Panc1 (cell line): Measurements from ENCODE around the gene IL1R2. TPM values are rescaled to one million over a fixed set of nuclear protein-coding genes. Genes with fewer than 3 reads are reported as not detected.

Experiments used
- ATAC-seq: fragments of 200-7000 bp; cut with Tn5 transposase; 2 replicates; pipeline ENCODE4 v1.9.1; 2020; ENCODE audit warnings: mild to moderate bottlenecking, moderate library complexity
- BruUV-seq: library from RNA; stranded (reverse); fragments of 400-500 nt; replicated peaks from 2 replicates; lab custom pipeline; 2021; lab: Mats Ljungman, UMichigan
- CTCF ChIA-PET: fragments of 300-600 bp; sonication (Branson Sonifier 250); formaldehyde crosslinking; loops from one replicate; lab custom pipeline; 2022; ENCODE audit warnings: antibody characterized with exemption; lab: Charles Lee
- POLR2A ChIA-PET: fragments of 300-600 bp; sonication (Branson Sonifier 250); formaldehyde crosslinking; loops from one replicate; lab custom pipeline; 2022; ENCODE audit warnings: antibody characterized with exemption; lab: Charles Lee
- DNase-seq: peaks from one replicate; pipeline ENCODE4 v3.0.0-alpha.2; 2010; ENCODE audit warnings: low read depth, low spot score
- H3K27ac ChIP-seq: 2 replicates; pipeline ENCODE4 v1.5.1; 2011; ENCODE audit warnings: mild to moderate bottlenecking, low read length, inconsistent platforms
- H3K27me3 ChIP-seq: fragments of 200-500 bp; sonication (Bioruptor generic); 2 replicates; pipeline ENCODE4 v1.6.0; 2014; ENCODE audit warnings: low read length, inconsistent platforms; ENCODE audit not compliant: control insufficient read depth, insufficient read depth
- H3K36me3 ChIP-seq: fragments of 200-500 bp; sonication (Bioruptor generic); 2 replicates; pipeline ENCODE4 v1.5.1; 2014; ENCODE audit warnings: inconsistent platforms, mild to moderate bottlenecking, low read length, moderate library complexity; ENCODE audit not compliant: control insufficient read depth, insufficient read depth
- H3K4me1 ChIP-seq: 2 replicates; pipeline ENCODE4 v1.5.1; 2011; ENCODE audit warnings: inconsistent platforms, mild to moderate bottlenecking, low read length, moderate library complexity; ENCODE audit not compliant: control insufficient read depth, insufficient read depth
- H3K4me3 ChIP-seq, 2 experiments: 2 replicates each; pipeline ENCODE4 v1.5.1; 2011 to 2012; ENCODE audit warnings: low read depth in 2 of 2, low read length in 2 of 2, mild to moderate bottlenecking in 2 of 2, inconsistent platforms in 1 of 2, moderate library complexity in 1 of 2
- H3K9me3 ChIP-seq: fragments of 200-500 bp; sonication (Bioruptor generic); 2 replicates; pipeline ENCODE4 v1.5.1; 2014; ENCODE audit warnings: low read depth, mild to moderate bottlenecking, inconsistent platforms, low read length, moderate library complexity; ENCODE audit not compliant: control insufficient read depth, insufficient read depth
- POLR2AphosphoS5 ChIP-seq: IDR thresholded peaks from 2 replicates; pipeline ENCODE4 v1.6.1; 2012; ENCODE audit warnings: mild to moderate bottlenecking, low read depth, low read length, moderate library complexity
- SIN3A ChIP-seq: IDR thresholded peaks from 2 replicates; pipeline ENCODE4 v1.6.1; 2012; ENCODE audit warnings: low read depth, mild to moderate bottlenecking, low read length, moderate library complexity, borderline replicate concordance; ENCODE audit not compliant: insufficient read depth
- TCF7L2 ChIP-seq: IDR thresholded peaks from 2 replicates; pipeline ENCODE4 v1.6.1; 2011; ENCODE audit warnings: mild to moderate bottlenecking, low read depth, low read length, inconsistent platforms
- in situ Hi-C: cut with HindIII; loops from 2 replicates; pipeline ENCODE4 v1.10.0; 2016; ENCODE audit warnings: low sequenced_read_pairs, low pct_unique_long_range_greater_than_20kb
- intact Hi-C: fragments of 100-400 bp; cut with micrococcal nuclease; formaldehyde crosslinking; loops from one replicate; pipeline ENCODE4 v1.10.0; 2022; ENCODE audit not compliant: unreplicated experiment
- total RNA-seq: library from RNA; stranded (reverse); gene quantifications from one replicate; pipeline ENCODE4 v1.2.1, GENCODE V29; 2021; ENCODE audit not compliant: unreplicated experiment
- TF ChIP-seq, protein P1 (sequence below), 2 experiments: IDR thresholded peaks; 2 replicates each; pipeline ENCODE4 v1.6.1; 2011 to 2012; ENCODE audit warnings: low read depth in 2 of 2, control low read depth in 1 of 2, low read length in 1 of 2, mild to moderate bottlenecking in 1 of 2, moderate library complexity in 1 of 2; ENCODE audit not compliant: insufficient read depth in 1 of 2
- TF ChIP-seq, protein P2 (sequence below): fragments of 450-650 bp; IDR thresholded peaks from 2 replicates; pipeline ENCODE4 v1.5.1; 2017; ENCODE audit warnings: mild to moderate bottlenecking

Gene IL1R2
- total RNA-seq, 1 experiment from 2014 or later, result 0.15 TPM

DNA sequence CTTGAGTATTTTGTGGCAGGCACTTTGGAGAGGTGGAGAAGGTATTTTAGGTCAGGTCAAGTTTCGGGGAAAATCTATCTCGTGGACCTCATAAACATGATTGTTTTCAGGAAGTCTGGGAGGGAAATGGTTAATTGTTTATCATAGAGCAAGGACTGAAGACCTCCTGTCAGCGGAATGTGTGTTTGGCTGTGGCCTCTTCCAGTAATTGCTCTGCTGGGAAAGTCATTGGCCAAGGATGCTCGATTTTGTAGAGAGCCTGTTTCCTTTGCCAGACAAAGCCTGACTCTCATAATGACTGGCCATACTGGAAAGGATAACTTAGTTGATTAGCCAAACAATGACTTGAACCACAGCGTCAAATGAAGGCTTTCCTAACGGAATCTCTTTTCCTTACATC lies 30.0 kb downstream of the IL1R2 start:
- DNase-seq (no peak), ATAC-seq (no peak)
- H3K36me3 ChIP-seq, result no peaks in the 10 kb centered on the region
- no peak overlapping the region for H3K27ac ChIP-seq
- no peak for TF ChIP-seq POLR2AphosphoS5
- TF ChIP-seq TCF7L2, result no peak
- TF ChIP-seq SIN3A, result no peak
- TF ChIP-seq, protein P1, sequence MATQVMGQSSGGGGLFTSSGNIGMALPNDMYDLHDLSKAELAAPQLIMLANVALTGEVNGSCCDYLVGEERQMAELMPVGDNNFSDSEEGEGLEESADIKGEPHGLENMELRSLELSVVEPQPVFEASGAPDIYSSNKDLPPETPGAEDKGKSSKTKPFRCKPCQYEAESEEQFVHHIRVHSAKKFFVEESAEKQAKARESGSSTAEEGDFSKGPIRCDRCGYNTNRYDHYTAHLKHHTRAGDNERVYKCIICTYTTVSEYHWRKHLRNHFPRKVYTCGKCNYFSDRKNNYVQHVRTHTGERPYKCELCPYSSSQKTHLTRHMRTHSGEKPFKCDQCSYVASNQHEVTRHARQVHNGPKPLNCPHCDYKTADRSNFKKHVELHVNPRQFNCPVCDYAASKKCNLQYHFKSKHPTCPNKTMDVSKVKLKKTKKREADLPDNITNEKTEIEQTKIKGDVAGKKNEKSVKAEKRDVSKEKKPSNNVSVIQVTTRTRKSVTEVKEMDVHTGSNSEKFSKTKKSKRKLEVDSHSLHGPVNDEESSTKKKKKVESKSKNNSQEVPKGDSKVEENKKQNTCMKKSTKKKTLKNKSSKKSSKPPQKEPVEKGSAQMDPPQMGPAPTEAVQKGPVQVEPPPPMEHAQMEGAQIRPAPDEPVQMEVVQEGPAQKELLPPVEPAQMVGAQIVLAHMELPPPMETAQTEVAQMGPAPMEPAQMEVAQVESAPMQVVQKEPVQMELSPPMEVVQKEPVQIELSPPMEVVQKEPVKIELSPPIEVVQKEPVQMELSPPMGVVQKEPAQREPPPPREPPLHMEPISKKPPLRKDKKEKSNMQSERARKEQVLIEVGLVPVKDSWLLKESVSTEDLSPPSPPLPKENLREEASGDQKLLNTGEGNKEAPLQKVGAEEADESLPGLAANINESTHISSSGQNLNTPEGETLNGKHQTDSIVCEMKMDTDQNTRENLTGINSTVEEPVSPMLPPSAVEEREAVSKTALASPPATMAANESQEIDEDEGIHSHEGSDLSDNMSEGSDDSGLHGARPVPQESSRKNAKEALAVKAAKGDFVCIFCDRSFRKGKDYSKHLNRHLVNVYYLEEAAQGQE (IDR thresholded peaks at IDR 0.05; ENCODE audit: insufficient read depth in 1 of 2, low read depth in 2 of 2, low read length in 1 of 2), result no peak
- TF ChIP-seq, protein P2, sequence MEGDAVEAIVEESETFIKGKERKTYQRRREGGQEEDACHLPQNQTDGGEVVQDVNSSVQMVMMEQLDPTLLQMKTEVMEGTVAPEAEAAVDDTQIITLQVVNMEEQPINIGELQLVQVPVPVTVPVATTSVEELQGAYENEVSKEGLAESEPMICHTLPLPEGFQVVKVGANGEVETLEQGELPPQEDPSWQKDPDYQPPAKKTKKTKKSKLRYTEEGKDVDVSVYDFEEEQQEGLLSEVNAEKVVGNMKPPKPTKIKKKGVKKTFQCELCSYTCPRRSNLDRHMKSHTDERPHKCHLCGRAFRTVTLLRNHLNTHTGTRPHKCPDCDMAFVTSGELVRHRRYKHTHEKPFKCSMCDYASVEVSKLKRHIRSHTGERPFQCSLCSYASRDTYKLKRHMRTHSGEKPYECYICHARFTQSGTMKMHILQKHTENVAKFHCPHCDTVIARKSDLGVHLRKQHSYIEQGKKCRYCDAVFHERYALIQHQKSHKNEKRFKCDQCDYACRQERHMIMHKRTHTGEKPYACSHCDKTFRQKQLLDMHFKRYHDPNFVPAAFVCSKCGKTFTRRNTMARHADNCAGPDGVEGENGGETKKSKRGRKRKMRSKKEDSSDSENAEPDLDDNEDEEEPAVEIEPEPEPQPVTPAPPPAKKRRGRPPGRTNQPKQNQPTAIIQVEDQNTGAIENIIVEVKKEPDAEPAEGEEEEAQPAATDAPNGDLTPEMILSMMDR, result no peak
- ChIA-PET POLR2A (no interaction called here), CTCF (no interaction called here)
- no TSS peak for BruUV-seq
- peaks cover 2% of the 10 kb centered on the region; the same call in 1 of the 2 replicates for H3K27me3 ChIP-seq
- H3K9me3 ChIP-seq, result no peaks in the 10 kb centered on the region
- in situ Hi-C loops (no loop called here), intact Hi-C loops (loop anchor here (2.0 to 5.0 kb wide), 2 partner anchors 219 to 426 kb away; no protein-coding TSS in a partner anchor)
- H3K4me1 ChIP-seq, result no peaks in the 10 kb centered on the region
- H3K4me3 ChIP-seq, result no peak overlapping the region

DNA sequence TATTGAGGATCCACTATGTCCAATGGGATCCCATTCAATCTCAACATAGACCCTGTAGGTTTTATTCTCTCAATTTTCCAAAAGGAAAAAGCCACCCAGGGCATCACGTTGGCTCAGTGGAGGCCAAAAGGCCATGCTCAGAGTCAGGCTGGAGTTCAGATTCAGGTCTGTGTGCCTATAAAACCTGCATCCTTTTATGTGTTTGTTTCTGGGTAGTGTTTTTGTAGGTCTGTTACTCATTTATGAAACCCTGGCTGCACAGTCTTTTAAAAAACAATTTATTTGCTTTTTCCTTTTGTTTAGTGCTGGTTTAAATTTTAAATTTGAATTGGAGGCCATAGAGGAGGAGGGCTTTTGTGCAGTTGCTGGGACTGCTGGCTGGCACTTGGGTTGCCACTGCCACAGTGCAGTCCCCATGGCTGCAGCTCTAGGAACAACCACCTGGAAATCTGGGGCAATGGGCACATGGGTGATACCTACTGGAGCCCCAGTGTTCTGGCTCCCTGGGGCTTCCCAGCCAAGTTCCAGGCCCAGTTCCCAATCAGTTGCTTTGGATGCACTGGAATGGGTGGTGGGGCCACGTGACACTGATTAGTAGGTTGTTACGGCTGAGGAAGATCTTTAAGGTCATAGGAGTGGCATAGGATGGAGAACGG lies 31.3 kb downstream of the IL1R2 start:
- intact Hi-C loops, result loop anchor here (5.0 kb wide), 1 partner anchor 424 kb away; no protein-coding TSS in a partner anchor
- CTCF ChIA-PET, result no interaction called here
- BruUV-seq, result no TSS peak
- no peak overlapping the region for H3K4me3 ChIP-seq
- no peak overlapping the region for H3K27ac ChIP-seq
- TF ChIP-seq, protein P2, result no peak
- TF ChIP-seq POLR2AphosphoS5, result no peak
- TF ChIP-seq TCF7L2, result no peak
- DNase-seq (no peak), ATAC-seq (no peak)
- no peaks in the 10 kb centered on the region for H3K4me1 ChIP-seq
- no peaks in the 10 kb centered on the region for H3K36me3 ChIP-seq
- no peaks in the 10 kb centered on the region for H3K9me3 ChIP-seq
- POLR2A ChIA-PET, result no interaction called here
- in situ Hi-C loops, result no loop called here
- H3K27me3 ChIP-seq, result peaks cover 2% of the 10 kb centered on the region; the same call in 1 of the 2 replicates
